Activated CD8-positive, alpha-beta T cell treated with anti-CD3 and anti-CD28 coated beads for 36 hours (primary cell): ENCODE results near the gene SGCE. TPM values are rescaled to one million over a fixed set of nuclear protein-coding genes. Genes with fewer than 3 reads are reported as not detected.

Experiments
- ATAC-seq: fragments of 200-7000 bp; cut with Tn5 transposase; one replicate; pipeline ENCODE4 v1.10.0; 2021; ENCODE audit warnings: mild to moderate bottlenecking, moderate library complexity
- CTCF ChIA-PET: fragments of 350-600 bp; sonication (Branson Sonifier 250); formaldehyde crosslinking; loops from one replicate; lab custom pipeline; 2021; ENCODE audit warnings: antibody characterized with exemption; lab: Charles Lee
- POLR2A ChIA-PET: fragments of 350-600 bp; sonication (Branson Sonifier 250); formaldehyde crosslinking; loops from one replicate; lab custom pipeline; 2021; ENCODE audit warnings: antibody characterized with exemption; lab: Charles Lee
- DNase-seq: peaks from one replicate; pipeline ENCODE4 v3.0.0-alpha.2; 2020
- H3K27ac Mint-ChIP-seq: one replicate; pipeline ENCODE4 v1.8.0; 2021; ENCODE audit warnings: mild to moderate bottlenecking, mixed read lengths
- H3K27me3 Mint-ChIP-seq: one replicate; pipeline ENCODE4 v1.8.0; 2021; ENCODE audit warnings: mixed read lengths
- H3K36me3 Mint-ChIP-seq: one replicate; pipeline ENCODE4 v1.8.0; 2021; ENCODE audit warnings: low read depth, mixed read lengths
- H3K4me1 Mint-ChIP-seq: one replicate; pipeline ENCODE4 v1.8.0; 2021; ENCODE audit warnings: low read depth, mixed read lengths
- H3K4me3 Mint-ChIP-seq: one replicate; pipeline ENCODE4 v1.8.0; 2021; ENCODE audit warnings: mild to moderate bottlenecking, moderate library complexity, mixed read lengths
- H3K9me3 Mint-ChIP-seq: one replicate; pipeline ENCODE4 v1.8.0; 2021; ENCODE audit warnings: mixed read lengths
- intact Hi-C: fragments of 100-400 bp; cut with micrococcal nuclease; formaldehyde crosslinking; loops from one replicate; pipeline ENCODE4 v1.10.0; 2022
- total RNA-seq, 2 experiments: library from RNA; stranded (reverse); gene quantifications; one replicate each; pipeline ENCODE4 v1.2.3, GENCODE V29; 2021
- TF ChIP-seq, protein P1 (sequence below): fragments of 200-600 bp; IDR thresholded peaks from one replicate; pipeline ENCODE4 v1.8.0; 2022; ENCODE audit warnings: antibody characterized with exemption, mild to moderate bottlenecking

SGCE gene
- total RNA-seq, 2 experiments from 2014 or later = 0.56 TPM; not detected in 1

DNA sequence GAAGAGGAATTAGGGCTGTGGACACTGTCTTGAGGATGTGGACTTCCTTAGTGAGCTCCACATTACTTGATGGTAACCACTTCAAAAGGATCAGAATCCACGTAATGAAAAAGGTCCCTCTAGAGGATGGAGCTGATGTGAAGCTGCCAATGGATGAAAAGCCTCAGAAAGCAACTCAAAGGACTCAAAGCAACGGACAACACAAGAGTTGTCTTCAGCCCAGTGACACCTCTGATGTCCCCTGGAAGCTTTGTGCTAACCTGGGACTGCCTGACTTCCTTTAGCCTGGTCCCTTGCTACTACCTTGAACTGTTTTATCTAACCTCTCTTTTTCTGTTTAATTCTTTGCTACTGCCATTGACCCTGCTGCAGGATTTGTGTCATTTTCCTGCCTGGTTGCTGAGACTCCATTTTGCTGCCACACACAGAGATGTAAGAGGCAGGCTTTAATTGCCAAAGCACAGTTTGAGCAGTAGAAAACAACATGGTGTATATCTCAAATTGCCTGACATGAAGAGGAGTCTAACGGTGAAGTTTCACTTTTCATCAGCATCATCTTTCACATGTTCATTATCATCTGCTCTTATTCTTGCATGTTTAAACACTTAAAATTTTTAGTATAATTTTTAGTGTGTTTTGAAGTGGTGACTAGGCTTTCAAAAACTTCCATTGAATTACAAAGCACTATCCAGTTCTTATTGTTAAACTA is 11.1 kb upstream of the SGCE start:
- no peaks in the 10 kb centered on the region for H3K4me1 Mint-ChIP-seq
- no peak for ATAC-seq
- H3K4me3 Mint-ChIP-seq = no peak overlapping the region
- no peaks in the 10 kb centered on the region for H3K9me3 Mint-ChIP-seq
- DNase-seq = no peak
- TF ChIP-seq, protein P1, sequence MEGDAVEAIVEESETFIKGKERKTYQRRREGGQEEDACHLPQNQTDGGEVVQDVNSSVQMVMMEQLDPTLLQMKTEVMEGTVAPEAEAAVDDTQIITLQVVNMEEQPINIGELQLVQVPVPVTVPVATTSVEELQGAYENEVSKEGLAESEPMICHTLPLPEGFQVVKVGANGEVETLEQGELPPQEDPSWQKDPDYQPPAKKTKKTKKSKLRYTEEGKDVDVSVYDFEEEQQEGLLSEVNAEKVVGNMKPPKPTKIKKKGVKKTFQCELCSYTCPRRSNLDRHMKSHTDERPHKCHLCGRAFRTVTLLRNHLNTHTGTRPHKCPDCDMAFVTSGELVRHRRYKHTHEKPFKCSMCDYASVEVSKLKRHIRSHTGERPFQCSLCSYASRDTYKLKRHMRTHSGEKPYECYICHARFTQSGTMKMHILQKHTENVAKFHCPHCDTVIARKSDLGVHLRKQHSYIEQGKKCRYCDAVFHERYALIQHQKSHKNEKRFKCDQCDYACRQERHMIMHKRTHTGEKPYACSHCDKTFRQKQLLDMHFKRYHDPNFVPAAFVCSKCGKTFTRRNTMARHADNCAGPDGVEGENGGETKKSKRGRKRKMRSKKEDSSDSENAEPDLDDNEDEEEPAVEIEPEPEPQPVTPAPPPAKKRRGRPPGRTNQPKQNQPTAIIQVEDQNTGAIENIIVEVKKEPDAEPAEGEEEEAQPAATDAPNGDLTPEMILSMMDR = no peak
- H3K27me3 Mint-ChIP-seq = peaks cover 8% of the 10 kb centered on the region
- no peak overlapping the region for H3K27ac Mint-ChIP-seq
- H3K36me3 Mint-ChIP-seq = no peaks in the 10 kb centered on the region
- CTCF ChIA-PET = no interaction called here
- intact Hi-C loops = no loop called here
- POLR2A ChIA-PET = interaction anchor here (1.1 kb wide), 1 partner anchor 155 kb away, joined by 3 read pairs; no protein-coding TSS in a partner anchor

DNA sequence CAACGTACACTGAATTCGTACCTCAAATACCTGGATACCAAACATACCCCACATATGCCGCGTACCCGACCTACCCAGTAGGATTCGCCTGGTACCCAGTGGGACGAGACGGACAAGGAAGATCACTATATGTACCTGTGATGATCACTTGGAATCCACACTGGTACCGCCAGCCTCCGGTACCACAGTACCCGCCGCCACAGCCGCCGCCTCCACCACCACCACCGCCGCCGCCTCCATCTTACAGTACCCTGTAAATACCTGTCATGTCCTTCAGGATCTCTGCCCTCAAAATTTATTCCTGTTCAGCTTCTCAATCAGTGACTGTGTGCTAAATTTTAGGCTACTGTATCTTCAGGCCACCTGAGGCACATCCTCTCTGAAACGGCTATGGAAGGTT is 9.5 kb upstream of the SGCE start:
- TF ChIP-seq, protein P1 = no peak
- ChIA-PET POLR2A (no interaction called here), CTCF (no interaction called here)
- intact Hi-C loops = no loop called here
- no peaks in the 10 kb centered on the region for H3K36me3 Mint-ChIP-seq
- no peaks in the 10 kb centered on the region for H3K9me3 Mint-ChIP-seq
- H3K4me1 Mint-ChIP-seq = no peaks in the 10 kb centered on the region
- H3K27me3 Mint-ChIP-seq = peaks cover 5% of the 10 kb centered on the region
- ATAC-seq (no peak), DNase-seq (no peak)
- no peak overlapping the region for H3K27ac Mint-ChIP-seq
- H3K4me3 Mint-ChIP-seq = no peak overlapping the region

DNA sequence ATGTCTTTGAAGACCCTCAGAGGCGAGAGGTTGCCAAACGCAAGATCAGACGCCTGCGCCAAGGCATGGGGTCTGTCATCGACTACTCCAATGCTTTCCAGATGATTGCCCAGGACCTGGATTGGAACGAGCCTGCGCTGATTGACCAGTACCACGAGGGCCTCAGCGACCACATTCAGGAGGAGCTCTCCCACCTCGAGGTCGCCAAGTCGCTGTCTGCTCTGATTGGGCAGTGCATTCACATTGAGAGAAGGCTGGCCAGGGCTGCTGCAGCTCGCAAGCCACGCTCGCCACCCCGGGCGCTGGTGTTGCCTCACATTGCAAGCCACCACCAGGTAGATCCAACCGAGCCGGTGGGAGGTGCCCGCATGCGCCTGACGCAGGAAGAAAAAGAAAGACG is 8.1 kb upstream of the SGCE start:
- H3K4me1 Mint-ChIP-seq = no peaks in the 10 kb centered on the region
- H3K9me3 Mint-ChIP-seq = no peaks in the 10 kb centered on the region

DNA sequence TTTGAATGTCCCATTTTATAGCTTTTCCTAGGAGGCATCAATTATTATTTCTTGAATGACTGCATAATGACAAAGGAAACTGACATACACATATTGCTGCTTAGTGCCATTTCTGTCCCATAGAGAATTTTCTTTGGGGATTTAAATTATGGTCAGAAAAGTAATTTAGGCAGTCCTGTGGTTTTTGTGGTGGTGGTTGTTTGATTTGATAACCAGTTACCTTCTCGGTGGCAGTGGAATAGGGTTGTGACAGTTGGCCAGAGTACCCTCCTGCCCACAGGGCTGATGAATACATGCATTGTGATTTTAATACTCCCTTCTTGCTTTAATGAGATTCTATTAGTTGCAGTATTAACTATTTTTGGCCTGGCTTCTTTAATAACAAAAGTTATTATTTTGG is 6.6 kb upstream of the SGCE start:
- POLR2A ChIA-PET = no interaction called here
- CTCF ChIA-PET = no interaction called here

More for the DNA sequence above, 8.1 kb upstream of the SGCE start:
- POLR2A ChIA-PET = no interaction called here
- intact Hi-C loops = no loop called here
- Mint-ChIP-seq H3K36me3 (no peaks in the 10 kb centered on the region), H3K27me3 (peaks cover 5% of the 10 kb centered on the region), H3K4me3 (no peak overlapping the region), H3K27ac (no peak overlapping the region)
- TF ChIP-seq, protein P1 = no peak
- CTCF ChIA-PET = no interaction called here
- no peak for DNase-seq
- no peak for ATAC-seq

DNA sequence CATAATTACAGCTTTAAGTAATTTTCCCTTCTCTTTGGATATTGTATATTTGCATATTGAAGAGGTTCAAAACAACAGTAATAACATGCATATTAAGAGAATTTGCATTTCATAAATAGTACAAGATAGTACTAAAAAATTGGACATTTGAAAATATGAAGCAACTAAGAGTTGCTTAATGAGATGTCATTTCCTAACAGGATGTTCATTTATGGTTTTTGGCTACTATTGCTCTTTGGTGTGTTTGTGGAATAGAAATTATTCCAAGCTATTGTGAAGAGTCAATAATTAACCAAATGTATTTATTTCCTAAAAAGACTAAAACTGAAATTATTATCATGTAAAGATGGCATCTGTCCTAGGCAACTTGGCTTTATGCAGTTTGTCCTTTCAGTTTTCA is 4.1 kb upstream of the SGCE start:
- DNase-seq = no peak
- TF ChIP-seq, protein P1 = no peak
- no peak overlapping the region for H3K4me3 Mint-ChIP-seq
- H3K27ac Mint-ChIP-seq = no peak overlapping the region
- ChIA-PET POLR2A (no interaction called here), CTCF (interaction anchor here (1.0 to 1.6 kb wide), 2 partner anchors 211 to 816 kb away, joined by 3 read pairs; no protein-coding TSS in a partner anchor)
- H3K27me3 Mint-ChIP-seq = peaks cover 16% of the 10 kb centered on the region
- H3K36me3 Mint-ChIP-seq = no peaks in the 10 kb centered on the region
- H3K9me3 Mint-ChIP-seq = no peaks in the 10 kb centered on the region
- no peak for ATAC-seq
- intact Hi-C loops = no loop called here
- peaks cover 10% of the 10 kb centered on the region for H3K4me1 Mint-ChIP-seq

More for the DNA sequence above, 6.6 kb upstream of the SGCE start:
- intact Hi-C loops = no loop called here
- no peak overlapping the region for H3K27ac Mint-ChIP-seq
- DNase-seq (no peak), ATAC-seq (no peak)
- TF ChIP-seq, protein P1 = no peak
- H3K36me3 Mint-ChIP-seq = no peaks in the 10 kb centered on the region
- no peaks in the 10 kb centered on the region for H3K4me1 Mint-ChIP-seq
- no peak overlapping the region for H3K4me3 Mint-ChIP-seq
- peaks cover 2% of the 10 kb centered on the region for H3K27me3 Mint-ChIP-seq
- no peaks in the 10 kb centered on the region for H3K9me3 Mint-ChIP-seq
